H9 (cell line): ENCODE results near the gene ATXN7. TPM values are rescaled to one million over a fixed set of nuclear protein-coding genes. Genes with fewer than 3 reads are reported as not detected.

Experiments used
- DNase-seq: peaks from one replicate; pipeline ENCODE4 v3.0.0-alpha.2; 2017
- H2AFZ ChIP-seq: one replicate; pipeline ENCODE4 v1.6.1; 2013; ENCODE audit warnings: mild to moderate bottlenecking, low read length, control low read depth, moderate library complexity
- H2AK5ac ChIP-seq: 2 replicates; pipeline ENCODE4 v1.6.1; 2013; ENCODE audit warnings: low read length, control low read depth, mixed read lengths; ENCODE audit not compliant: insufficient read length
- H2BK120ac ChIP-seq: one replicate; pipeline ENCODE4 v1.6.1; 2013; ENCODE audit warnings: low read depth, mild to moderate bottlenecking, low read length, control low read depth, inconsistent platforms; ENCODE audit not compliant: poor library complexity, severe bottlenecking
- H2BK12ac ChIP-seq: 2 replicates; pipeline ENCODE4 v1.6.1; 2013; ENCODE audit warnings: low read length, control low read depth, mixed read lengths, low read depth; ENCODE audit not compliant: insufficient read length
- H2BK15ac ChIP-seq: 2 replicates; pipeline ENCODE4 v1.6.1; 2013; ENCODE audit warnings: low read depth, low read length, control low read depth
- H2BK20ac ChIP-seq: one replicate; pipeline ENCODE4 v1.6.1; 2013; ENCODE audit warnings: low read depth, mild to moderate bottlenecking, low read length, control low read depth, inconsistent platforms; ENCODE audit not compliant: poor library complexity, severe bottlenecking
- H2BK5ac ChIP-seq: 2 replicates; pipeline ENCODE4 v1.6.1; 2013; ENCODE audit warnings: low read length, control low read depth, mixed read lengths; ENCODE audit not compliant: insufficient read length
- H3K14ac ChIP-seq: 2 replicates; pipeline ENCODE4 v1.6.1; 2013; ENCODE audit warnings: low read length, control low read depth; ENCODE audit not compliant: insufficient read depth
- H3K18ac ChIP-seq: 2 replicates; pipeline ENCODE4 v1.6.1; 2013; ENCODE audit warnings: low read depth, mild to moderate bottlenecking, mixed read lengths, low read length, control low read depth; ENCODE audit not compliant: insufficient read length
- H3K23ac ChIP-seq: 2 replicates; pipeline ENCODE4 v1.6.1; 2013; ENCODE audit warnings: low read length, control low read depth, mixed read lengths, low read depth; ENCODE audit not compliant: insufficient read length
- H3K23me2 ChIP-seq: 2 replicates; pipeline ENCODE4 v1.6.1; 2013; ENCODE audit warnings: low read depth, mild to moderate bottlenecking, mixed read lengths, low read length, control low read depth; ENCODE audit not compliant: insufficient read length, poor library complexity, severe bottlenecking
- H3K27ac ChIP-seq: 2 replicates; pipeline ENCODE4 v1.5.1; 2013; ENCODE audit warnings: low read length, control low read depth, mixed read lengths, low read depth; ENCODE audit not compliant: insufficient read length
- H3K27me3 ChIP-seq: 2 replicates; pipeline ENCODE4 v1.6.1; 2013; ENCODE audit warnings: low read length, control low read depth, inconsistent platforms; ENCODE audit not compliant: insufficient read depth
- H3K4ac ChIP-seq: 2 replicates; pipeline ENCODE4 v1.6.1; 2013; ENCODE audit warnings: low read depth, mild to moderate bottlenecking, control low read depth, inconsistent platforms, low read length, moderate library complexity
- H3K4me1 ChIP-seq: 2 replicates; pipeline ENCODE4 v1.6.1; 2013; ENCODE audit warnings: low read length, control low read depth, inconsistent platforms; ENCODE audit not compliant: insufficient read depth
- H3K4me2 ChIP-seq: 2 replicates; pipeline ENCODE4 v1.6.1; 2013; ENCODE audit warnings: low read length, control low read depth, mixed read lengths; ENCODE audit not compliant: insufficient read length, insufficient read depth
- H3K56ac ChIP-seq: 2 replicates; pipeline ENCODE4 v1.6.1; 2013; ENCODE audit warnings: low read depth, mild to moderate bottlenecking, mixed read lengths, low read length, control low read depth; ENCODE audit not compliant: insufficient read length
- H3K79me1 ChIP-seq: 2 replicates; pipeline ENCODE4 v1.6.1; 2013; ENCODE audit warnings: low read depth, mild to moderate bottlenecking, moderate library complexity, low read length, control low read depth, inconsistent platforms; ENCODE audit not compliant: insufficient read depth, poor library complexity, severe bottlenecking
- H3K79me2 ChIP-seq: 2 replicates; pipeline ENCODE4 v1.6.1; 2013; ENCODE audit warnings: low read length, control low read depth, inconsistent platforms; ENCODE audit not compliant: insufficient read depth
- H3K9ac ChIP-seq: 2 replicates; pipeline ENCODE4 v1.6.1; 2013; ENCODE audit warnings: low read length, control low read depth, mixed read lengths; ENCODE audit not compliant: insufficient read length; ENCODE audit errors: extremely low read depth
- H3K9me3 ChIP-seq: one replicate; pipeline ENCODE4 v1.6.1; 2013; ENCODE audit warnings: low read depth, low read length, inconsistent platforms; ENCODE audit not compliant: control insufficient read depth
- H3T11ph ChIP-seq: one replicate; pipeline ENCODE4 v1.6.1; 2013; ENCODE audit warnings: mild to moderate bottlenecking, low read length, control low read depth, inconsistent platforms
- H4K20me1 ChIP-seq: one replicate; pipeline ENCODE4 v1.6.1; 2013; ENCODE audit not compliant: control insufficient read depth, insufficient read length, insufficient read depth
- H4K5ac ChIP-seq: 2 replicates; pipeline ENCODE4 v1.6.1; 2013; ENCODE audit warnings: low read depth, mild to moderate bottlenecking, mixed read lengths, low read length, control low read depth; ENCODE audit not compliant: insufficient read length
- H4K8ac ChIP-seq: replicated peaks from 2 replicates; pipeline ENCODE4 v1.6.1; 2013; ENCODE audit warnings: low read length, control low read depth, mixed read lengths, low read depth; ENCODE audit not compliant: insufficient read length
- H4K91ac ChIP-seq: 2 replicates; pipeline ENCODE4 v1.6.1; 2013; ENCODE audit warnings: low read depth, mild to moderate bottlenecking, moderate library complexity, mixed read lengths, low read length, control low read depth; ENCODE audit not compliant: insufficient read length
- H3K27ac Mint-ChIP-seq, 3 experiments: 2 replicates in 2 of 3; 3 replicates in 1 of 3; pipeline ENCODE4 v1.8.0; 2020 to 2021; ENCODE audit warnings: mixed read lengths in 3 of 3, mild to moderate bottlenecking in 1 of 3, moderate library complexity in 1 of 3
- H3K27me3 Mint-ChIP-seq: 2 replicates; pipeline ENCODE4 v1.8.0; 2021; ENCODE audit warnings: low read depth, mild to moderate bottlenecking, moderate library complexity, mixed read lengths
- H3K36me3 Mint-ChIP-seq, 3 experiments: 2 replicates in 2 of 3; 3 replicates in 1 of 3; pipeline ENCODE4 v1.8.0; 2020 to 2021; ENCODE audit warnings: low read depth in 3 of 3, mixed read lengths in 3 of 3; ENCODE audit not compliant: insufficient read depth in 1 of 3
- H3K4me1 Mint-ChIP-seq, 2 experiments: 2 replicates each; pipeline ENCODE4 v1.8.0; 2020; ENCODE audit warnings: mixed read lengths in 2 of 2
- H3K4me3 Mint-ChIP-seq, 2 experiments: 2 replicates in 1 of 2; 3 replicates in 1 of 2; pipeline ENCODE4 v1.8.0; 2020 to 2021; ENCODE audit warnings: mild to moderate bottlenecking in 2 of 2, mixed read lengths in 2 of 2, moderate library complexity in 1 of 2
- H3K9me3 Mint-ChIP-seq, 2 experiments: 2 replicates in 1 of 2; 3 replicates in 1 of 2; pipeline ENCODE4 v1.8.0; 2020; ENCODE audit warnings: mild to moderate bottlenecking in 2 of 2, mixed read lengths in 2 of 2, moderate library complexity in 1 of 2
- CTCF ChIP-seq: fragments of 200-600 bp; sonication (generic); conservative IDR thresholded peaks from 3 replicates; pipeline ENCODE4 v1.8.0; 2021; ENCODE audit warnings: antibody characterized with exemption, mild to moderate bottlenecking
- WGBS: extraction: QIAGEN DNeasy Blood & Tissue Kit; methylation state at CpG from one replicate; pipeline ENCODE4 v1.1.7; 2013; ENCODE audit warnings: missing lambda C conversion rate, low lambda C conversion rate, mixed read lengths; ENCODE audit not compliant: insufficient read length; ENCODE audit errors: extremely low coverage; 5-methylcytosine and 5-hydroxymethylcytosine counted together
- long read RNA-seq: library from polyadenylated mRNA; unstranded; transcript quantifications from one replicate; pipeline ENCODE4 v2.0.0, GENCODE V29; 2020
- total RNA-seq: library from RNA; stranded (reverse); gene quantifications from 2 replicates; pipeline ENCODE4 v1.2.1, GENCODE V29; 2021

Gene ATXN7
- 20.1 and 21.5 TPM in 2 replicates for total RNA-seq
- long read RNA-seq, partial matches to known transcripts: 0 of 4 reads
- long read RNA-seq, other reads (novel, unspliced or antisense): 1 of 4 reads

- H3K27me3 Mint-ChIP-seq: peaks cover 1% of the 10 kb centered on the region; the same call in 1 of the 2 replicates
- WGBS: no CpG with 5 or more reads among the region's 98 CpGs
- Histone ChIP-seq H2AFZ (no peak within 1 kb of the TSS), H2BK15ac (no peak within 1 kb of the TSS), H4K20me1 (no peaks in the 10 kb centered on the region), H4K8ac (no peak within 1 kb of the TSS), H2BK20ac (no peak within 1 kb of the TSS), H3K9me3 (no peaks in the 10 kb centered on the region), H3K27me3 (no peaks in the 10 kb centered on the region), H3K4me1 (no peaks in the 10 kb centered on the region), H3K4me2 (peak within 1 kb of the TSS; percentile 97), H3T11ph (no peak within 1 kb of the TSS), H3K18ac (peak within 1 kb of the TSS; percentile 85), H3K27ac (no peak within 1 kb of the TSS), H3K4ac (peak within 1 kb of the TSS; percentile 69; the same call in 1 of the 2 replicates), H4K5ac (no peak within 1 kb of the TSS), H3K14ac (peak within 1 kb of the TSS; percentile 90), H2AK5ac (no peak within 1 kb of the TSS), H2BK120ac (peak within 1 kb of the TSS; percentile 91), H4K91ac (no peak within 1 kb of the TSS), H3K23ac (no peak within 1 kb of the TSS), H3K79me2 (no peaks in the 10 kb centered on the region; the same call in 1 of the 2 replicates), H2BK5ac (no peak within 1 kb of the TSS), H2BK12ac (no peak within 1 kb of the TSS), H3K23me2 (peaks cover 16% of the 10 kb centered on the region), H3K79me1 (no peaks in the 10 kb centered on the region), H3K56ac (no peak within 1 kb of the TSS), H3K9ac (peak within 1 kb of the TSS; percentile 84)
- peak; percentile 64 for DNase-seq
- no peak for TF ChIP-seq CTCF
- peaks cover 0 to 19% (median 19%) of the 10 kb centered on the region in 3 experiments; a peak in 6 of 7 replicates for H3K36me3 Mint-ChIP-seq
- H3K4me3 Mint-ChIP-seq: peak within 1 kb of the TSS; percentile 91 to 94
- peak within 1 kb of the TSS in 2 of 3 experiments; percentile 92 to 97 for H3K27ac Mint-ChIP-seq
- no peaks in the 10 kb centered on the region for H3K9me3 Mint-ChIP-seq
- H3K4me1 Mint-ChIP-seq: peaks cover 49 to 50% of the 10 kb centered on the region in 2 experiments
Measured at GRCh38 chr3:63863150-63864007, at the start of gene ATXN7, which contains the start of gene THOC7. ATXN7 (plus strand) TSS chr3:63863867; CDS start chr3:63912599, 48,732 bp downstream. THOC7 (minus strand) TSS chr3:63863805; CDS start chr3:63863790, 15 bp downstream.
